ENCODE measurements around the gene PCAT7.
"Not testable (repeated sequence)": the region's sequence is repeated elsewhere in the genome, so short reads cannot be mapped to it uniquely, and the experiment has no call there.

Gene PCAT7

GRCh38 chr9:94554439-94555331, at the start of gene PCAT7:
PCAT7 (plus strand) TSS chr9:94555083.
- DNase-seq (ENCODE audit: low read depth) = no peak

GRCh38 chr9:94506370-94506769, 48.5 kb upstream of the PCAT7 start:
- DNase-seq (ENCODE audit: low read depth) = not testable (repeated sequence)

- DNase-seq (ENCODE audit: low read depth) = no peak
Measured at GRCh38 chr9:94507531-94508258, 47.2 kb upstream of the PCAT7 start.

- no peak for DNase-seq (ENCODE audit: low read depth)
Measured at GRCh38 chr9:94511134-94511954, 43.5 kb upstream of the PCAT7 start.

- no peak for DNase-seq (ENCODE audit: low read depth)
Measured at GRCh38 chr9:94511955-94512265, 43.0 kb upstream of the PCAT7 start.

- DNase-seq (ENCODE audit: low read depth) = no peak
Measured at GRCh38 chr9:94514722-94515121, 40.2 kb upstream of the PCAT7 start.

- DNase-seq (ENCODE audit: low read depth) = no peak
Measured at GRCh38 chr9:94517254-94517653, 37.6 kb upstream of the PCAT7 start.

- DNase-seq (ENCODE audit: low read depth) = no peak
Measured at GRCh38 chr9:94525396-94526035, 29.4 kb upstream of the PCAT7 start.

GRCh38 chr9:94526271-94526670, 28.6 kb upstream of the PCAT7 start:
- no peak for DNase-seq (ENCODE audit: low read depth)

GRCh38 chr9:94526951-94527350, 27.9 kb upstream of the PCAT7 start:
- DNase-seq (ENCODE audit: low read depth) = no peak

GRCh38 chr9:94528886-94529285, 26.0 kb upstream of the PCAT7 start:
- no peak for DNase-seq (ENCODE audit: low read depth)

- DNase-seq (ENCODE audit: low read depth) = no peak
Measured at GRCh38 chr9:94533155-94533554, 21.7 kb upstream of the PCAT7 start.

- no peak for DNase-seq (ENCODE audit: low read depth)
Measured at GRCh38 chr9:94533601-94534000, 21.3 kb upstream of the PCAT7 start.

GRCh38 chr9:94534901-94535300, 20.0 kb upstream of the PCAT7 start:
- DNase-seq (ENCODE audit: low read depth) = no peak

- DNase-seq (ENCODE audit: low read depth) = no peak
Measured at GRCh38 chr9:94538908-94539307, 16.0 kb upstream of the PCAT7 start.

- not testable (repeated sequence) for DNase-seq (ENCODE audit: low read depth)
Measured at GRCh38 chr9:94544335-94544734, 10.5 kb upstream of the PCAT7 start.

- DNase-seq (ENCODE audit: low read depth) = no peak
Measured at GRCh38 chr9:94545940-94546339, 8.9 kb upstream of the PCAT7 start.

- no peak for DNase-seq (ENCODE audit: low read depth)
Measured at GRCh38 chr9:94553029-94553938, 1.6 kb upstream of the PCAT7 start.

- no peak for DNase-seq (ENCODE audit: low read depth)
Measured at GRCh38 chr9:94554078-94554438, 825 bp upstream of the PCAT7 start.

- no peak for DNase-seq (ENCODE audit: low read depth)
Measured at GRCh38 chr9:94557376-94557775, 2.5 kb downstream of the PCAT7 start.

GRCh38 chr9:94560237-94560636, 5.4 kb downstream of the PCAT7 start:
- DNase-seq (ENCODE audit: low read depth) = no peak

Data from HS-27A (cell line).